Fibroblast of skin of right biceps (primary cell): Measurements from ENCODE around the gene GADD45G.

Experiments used
- DNase-seq: peaks from one replicate; pipeline ENCODE4 v3.0.0-alpha.2; 2013

GADD45G gene

GRCh38 chr9:89655056-89655989 lies 50.5 kb downstream of the GADD45G start:
- no peak for DNase-seq
